Type B pancreatic cell (in vitro differentiated cells): ENCODE data around the gene NDUFS4. TPM values are rescaled to one million over a fixed set of nuclear protein-coding genes. Genes with fewer than 3 reads are reported as not detected.

Experiments
- DNase-seq: peaks from one replicate; pipeline ENCODE4 v3.0.0; 2021; ENCODE audit warnings: mixed read lengths; ENCODE audit not compliant: unreplicated experiment; ENCODE audit errors: extremely low spot score
- H3K27ac Mint-ChIP-seq: 2 replicates; pipeline ENCODE4 v1.8.0; 2021; ENCODE audit warnings: mild to moderate bottlenecking, mixed read lengths
- H3K27me3 Mint-ChIP-seq: 2 replicates; pipeline ENCODE4 v1.8.0; 2021; ENCODE audit warnings: mixed read lengths
- H3K36me3 Mint-ChIP-seq: 2 replicates; pipeline ENCODE4 v1.8.0; 2021; ENCODE audit warnings: mixed read lengths
- H3K4me1 Mint-ChIP-seq: one replicate; pipeline ENCODE4 v1.8.0; 2021; ENCODE audit warnings: mixed read lengths; ENCODE audit not compliant: unreplicated experiment
- H3K4me3 Mint-ChIP-seq: 2 replicates; pipeline ENCODE4 v1.8.0; 2021; ENCODE audit warnings: mild to moderate bottlenecking, mixed read lengths
- H3K9me3 Mint-ChIP-seq: 2 replicates; pipeline ENCODE4 v1.8.0; 2021; ENCODE audit warnings: mixed read lengths
- CTCF ChIP-seq: fragments of 200-600 bp; sonication (generic); conservative IDR thresholded peaks from 2 replicates; pipeline ENCODE4 v1.5.0; 2021; ENCODE audit warnings: antibody characterized with exemption, mild to moderate bottlenecking
- total RNA-seq: library from RNA; stranded (reverse); gene quantifications from 2 replicates; pipeline ENCODE4 v1.2.1, GENCODE V29; 2021; ENCODE audit warnings: low replicate concordance

NDUFS4 gene
- total RNA-seq, 1 donor from 2014 or later: 73.4 TPM

GRCh38 chr5:53714667-53715010 lies 154.2 kb downstream of the NDUFS4 start:
- no peak overlapping the region for H3K4me3 Mint-ChIP-seq
- no peaks in the 10 kb centered on the region for H3K36me3 Mint-ChIP-seq
- H3K27ac Mint-ChIP-seq: no peak overlapping the region
- H3K4me1 Mint-ChIP-seq: no peaks in the 10 kb centered on the region
- no peak for DNase-seq
- no peaks in the 10 kb centered on the region for H3K27me3 Mint-ChIP-seq
- peaks cover 15% of the 10 kb centered on the region for H3K9me3 Mint-ChIP-seq
- no peak for TF ChIP-seq CTCF

GRCh38 chr5:53726121-53726520 lies 165.7 kb downstream of the NDUFS4 start:
- no peaks in the 10 kb centered on the region for H3K9me3 Mint-ChIP-seq
- DNase-seq: no peak
- no peak overlapping the region for H3K4me3 Mint-ChIP-seq
- H3K27ac Mint-ChIP-seq: no peak overlapping the region
- no peaks in the 10 kb centered on the region for H3K27me3 Mint-ChIP-seq
- TF ChIP-seq CTCF: no peak
- no peaks in the 10 kb centered on the region for H3K36me3 Mint-ChIP-seq
- no peaks in the 10 kb centered on the region for H3K4me1 Mint-ChIP-seq

GRCh38 chr5:53730943-53731342 lies 170.5 kb downstream of the NDUFS4 start:
- H3K4me3 Mint-ChIP-seq: no peak overlapping the region
- peaks cover 6% of the 10 kb centered on the region for H3K27me3 Mint-ChIP-seq
- H3K36me3 Mint-ChIP-seq: no peaks in the 10 kb centered on the region
- no peak overlapping the region for H3K27ac Mint-ChIP-seq
- H3K4me1 Mint-ChIP-seq: no peaks in the 10 kb centered on the region
- H3K9me3 Mint-ChIP-seq: no peaks in the 10 kb centered on the region
- no peak for TF ChIP-seq CTCF
- no peak for DNase-seq

Other genes with a start within 250 kb of the NDUFS4 start
- 2.5 and 7.6 TPM in 2 replicates for gene FST, start 80.0 kb upstream of the NDUFS4 start, total RNA-seq